WI38 (cell line): Measurements from ENCODE around the gene SMPDL3B.

Experiments
- H3K4me3 ChIP-seq: 2 replicates; pipeline ENCODE4 v1.5.1; 2011; ENCODE audit warnings: low read depth, mild to moderate bottlenecking, control low read depth, low read length
- CTCF ChIP-seq: IDR thresholded peaks from 2 replicates; pipeline ENCODE4 v1.5.1; 2012; ENCODE audit warnings: low read depth, mild to moderate bottlenecking, control low read depth, low read length

The SMPDL3B gene

GRCh38 chr1:27931184-27931583, 3.6 kb upstream of the SMPDL3B start:
- no peak overlapping the region for H3K4me3 ChIP-seq

DNA sequence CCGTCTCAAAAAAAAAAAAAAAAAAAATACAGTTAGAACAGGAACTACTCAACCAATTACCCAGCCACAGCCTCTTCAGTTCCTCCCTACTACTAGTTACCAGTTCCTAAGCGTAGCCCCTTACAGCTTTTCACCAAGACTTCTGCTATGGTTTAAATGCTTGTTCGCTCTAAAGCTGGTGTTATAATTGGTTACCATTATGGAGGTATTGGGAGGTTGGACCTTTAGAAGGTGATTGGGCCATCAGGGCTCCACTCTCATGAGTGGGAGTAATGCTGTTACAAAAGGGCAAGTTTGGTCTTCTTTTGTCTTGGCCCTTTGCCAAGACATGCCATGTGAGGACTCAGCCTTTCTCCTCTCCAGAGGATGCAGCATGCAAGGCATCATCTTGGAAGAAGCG, 3.0 kb upstream of the SMPDL3B start:
- H3K4me3 ChIP-seq, result no peak overlapping the region
- no peak for TF ChIP-seq CTCF

More at GRCh38 chr1:27931184-27931583, 3.6 kb upstream of the SMPDL3B start:
- no peak for TF ChIP-seq CTCF

- no peak overlapping the region for H3K4me3 ChIP-seq
- TF ChIP-seq CTCF, result no peak
These were observed 921 bp downstream of the SMPDL3B start for GRCh38 chr1:27935721-27936120.

DNA sequence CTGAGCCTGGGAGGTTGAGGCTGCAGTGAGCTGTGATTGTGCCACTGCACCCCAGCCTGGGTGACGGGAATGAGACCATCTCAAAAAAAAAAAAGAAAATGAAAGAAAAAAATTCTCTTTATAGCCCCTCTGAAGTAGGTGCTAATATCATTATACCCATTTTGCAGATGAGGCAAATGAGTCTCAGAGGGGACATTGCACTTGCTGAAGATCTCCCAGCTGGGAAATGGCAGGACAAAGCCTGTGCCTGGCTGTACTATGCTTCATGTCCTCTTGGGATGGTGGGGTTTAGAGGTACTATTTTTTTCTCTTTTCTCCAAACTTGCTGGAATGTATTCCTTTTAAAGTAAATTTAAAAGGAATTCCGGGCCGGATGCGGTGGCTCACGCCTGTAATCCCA, 1.6 kb downstream of the SMPDL3B start:
- TF ChIP-seq CTCF, result no peak
- no peak overlapping the region for H3K4me3 ChIP-seq

DNA sequence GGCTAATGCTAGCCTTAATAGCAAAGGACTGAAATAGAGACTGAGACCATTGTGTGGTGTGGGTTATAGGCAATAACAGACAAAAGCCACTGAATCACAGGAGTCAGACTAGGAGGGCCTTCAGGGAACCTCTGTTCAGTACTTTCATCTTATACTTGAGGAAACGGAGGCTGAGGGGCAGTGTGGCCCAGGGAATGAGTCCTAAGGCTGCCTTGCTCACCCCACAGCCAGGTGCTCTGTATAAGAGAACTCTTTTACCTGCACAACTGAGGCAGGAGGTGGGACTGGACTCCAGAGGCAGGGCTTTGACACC, 2.7 kb downstream of the SMPDL3B start:
- TF ChIP-seq CTCF, result no peak
- no peak overlapping the region for H3K4me3 ChIP-seq

DNA sequence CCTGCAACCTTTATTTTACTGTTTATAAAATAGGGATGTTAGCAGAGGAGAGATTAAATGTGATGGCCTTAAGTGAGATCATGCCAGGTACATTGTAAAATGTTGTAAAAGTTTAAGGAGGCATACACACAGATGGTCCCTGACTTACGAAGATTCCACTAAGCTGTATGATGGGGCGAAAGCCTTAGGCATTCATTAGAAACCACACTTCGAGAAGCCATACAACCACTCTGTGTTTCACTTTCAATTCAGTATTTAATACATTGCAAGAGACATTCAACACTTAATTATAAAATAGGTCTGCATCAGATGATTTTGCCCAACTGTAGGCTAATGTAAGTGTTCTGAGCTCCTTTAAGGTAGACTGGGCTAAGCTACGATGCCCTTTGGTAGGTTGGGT, 3.7 kb downstream of the SMPDL3B start:
- TF ChIP-seq CTCF, result no peak
- no peak overlapping the region for H3K4me3 ChIP-seq

GRCh38 chr1:27940297-27940696, 5.5 kb downstream of the SMPDL3B start:
- no peak overlapping the region for H3K4me3 ChIP-seq
- TF ChIP-seq CTCF, result no peak
